DOHH2 (cell line): Measurements from ENCODE around the gene SMAD2.

Source experiments
- H3F3A ChIP-seq: fragments of 200-600 bp; sonication (generic), shearing (Covaris generic); 2 replicates; pipeline ENCODE4 v1.6.0; 2016; ENCODE audit warnings: antibody characterized with exemption, mild to moderate bottlenecking; ENCODE audit not compliant: control insufficient read depth, insufficient read depth
- H3K27ac ChIP-seq: fragments of 200-600 bp; sonication (generic); 2 replicates; pipeline ENCODE4 v1.5.1; 2014; ENCODE audit warnings: low read depth, mild to moderate bottlenecking, low read length, moderate library complexity
- H3K27me3 ChIP-seq: fragments of 200-600 bp; sonication (generic); 2 replicates; pipeline ENCODE4 v1.6.1; 2014; ENCODE audit warnings: mild to moderate bottlenecking, low read length, mixed read lengths; ENCODE audit not compliant: control insufficient read depth
- H3K36me3 ChIP-seq: fragments of 200-600 bp; sonication (generic); 2 replicates; pipeline ENCODE4 v1.6.1; 2014; ENCODE audit warnings: mild to moderate bottlenecking, low read length, moderate library complexity, mixed read lengths; ENCODE audit not compliant: control insufficient read depth
- H3K4me1 ChIP-seq: fragments of 200-600 bp; sonication (generic); 2 replicates; pipeline ENCODE4 v1.6.1; 2014; ENCODE audit warnings: mild to moderate bottlenecking, low read length, mixed read lengths; ENCODE audit not compliant: control insufficient read depth
- H3K4me2 ChIP-seq: fragments of 200-600 bp; sonication (generic); 2 replicates; pipeline ENCODE4 v1.6.0; 2014; ENCODE audit warnings: mild to moderate bottlenecking, low read length, moderate library complexity
- H3K4me3 ChIP-seq: fragments of 200-600 bp; sonication (generic); 2 replicates; pipeline ENCODE4 v1.5.1; 2014; ENCODE audit warnings: mild to moderate bottlenecking, low read length, mixed read lengths
- H3K79me2 ChIP-seq: fragments of 200-600 bp; sonication (generic); 2 replicates; pipeline ENCODE4 v1.6.1; 2014; ENCODE audit warnings: mild to moderate bottlenecking, low read length, mixed read lengths; ENCODE audit not compliant: control insufficient read depth
- H3K9me2 ChIP-seq: fragments of 200-600 bp; sonication (generic); replicated peaks from 2 replicates; pipeline ENCODE4 v1.6.1; 2014; ENCODE audit warnings: mild to moderate bottlenecking, low read length, mixed read lengths; ENCODE audit not compliant: control insufficient read depth
- H3K9me3 ChIP-seq: fragments of 200-600 bp; sonication (generic); 2 replicates; pipeline ENCODE4 v1.6.1; 2014; ENCODE audit warnings: antibody characterized with exemption, low read length, mixed read lengths; ENCODE audit not compliant: control insufficient read depth, insufficient read depth
- H4K20me1 ChIP-seq: fragments of 200-600 bp; sonication (generic); 2 replicates; pipeline ENCODE4 v1.6.0; 2014; ENCODE audit warnings: low read depth, mild to moderate bottlenecking, antibody characterized with exemption, low read length, moderate library complexity; ENCODE audit not compliant: control insufficient read depth, insufficient read depth
- EZH2phosphoT487 ChIP-seq: fragments of 200-600 bp; sonication (generic); IDR thresholded peaks from 2 replicates; pipeline ENCODE4 v1.6.1; 2017; ENCODE audit warnings: borderline replicate concordance, mild to moderate bottlenecking, antibody characterized with exemption, low read length, moderate library complexity, mixed read lengths
- TF ChIP-seq, protein P1 (sequence below): fragments of 200-600 bp; sonication (generic); IDR thresholded peaks from one replicate; pipeline ENCODE4 v1.5.1; 2014; ENCODE audit warnings: antibody characterized with exemption, mild to moderate bottlenecking, low read depth, low read length; ENCODE audit not compliant: poor library complexity, severe bottlenecking

SMAD2 gene

GRCh38 chr18:47799376-47799775 is 131.1 kb downstream of the SMAD2 start:
- Histone ChIP-seq H3K9me3 (no peaks in the 10 kb centered on the region), H3K36me3 (no peaks in the 10 kb centered on the region), H3K4me3 (no peak overlapping the region), H4K20me1 (no peaks in the 10 kb centered on the region), H3K4me1 (no peaks in the 10 kb centered on the region), H3K79me2 (no peaks in the 10 kb centered on the region), H3K27me3 (peaks cover 7% of the 10 kb centered on the region; the same call in 1 of the 2 replicates), H3K27ac (no peak overlapping the region), H3K9me2 (no peaks in the 10 kb centered on the region), H3K4me2 (no peak overlapping the region), H3F3A (no peaks in the 10 kb centered on the region)
- TF ChIP-seq, protein P1, sequence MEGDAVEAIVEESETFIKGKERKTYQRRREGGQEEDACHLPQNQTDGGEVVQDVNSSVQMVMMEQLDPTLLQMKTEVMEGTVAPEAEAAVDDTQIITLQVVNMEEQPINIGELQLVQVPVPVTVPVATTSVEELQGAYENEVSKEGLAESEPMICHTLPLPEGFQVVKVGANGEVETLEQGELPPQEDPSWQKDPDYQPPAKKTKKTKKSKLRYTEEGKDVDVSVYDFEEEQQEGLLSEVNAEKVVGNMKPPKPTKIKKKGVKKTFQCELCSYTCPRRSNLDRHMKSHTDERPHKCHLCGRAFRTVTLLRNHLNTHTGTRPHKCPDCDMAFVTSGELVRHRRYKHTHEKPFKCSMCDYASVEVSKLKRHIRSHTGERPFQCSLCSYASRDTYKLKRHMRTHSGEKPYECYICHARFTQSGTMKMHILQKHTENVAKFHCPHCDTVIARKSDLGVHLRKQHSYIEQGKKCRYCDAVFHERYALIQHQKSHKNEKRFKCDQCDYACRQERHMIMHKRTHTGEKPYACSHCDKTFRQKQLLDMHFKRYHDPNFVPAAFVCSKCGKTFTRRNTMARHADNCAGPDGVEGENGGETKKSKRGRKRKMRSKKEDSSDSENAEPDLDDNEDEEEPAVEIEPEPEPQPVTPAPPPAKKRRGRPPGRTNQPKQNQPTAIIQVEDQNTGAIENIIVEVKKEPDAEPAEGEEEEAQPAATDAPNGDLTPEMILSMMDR = no peak
- no peak for TF ChIP-seq EZH2phosphoT487

- Histone ChIP-seq H3K9me2 (no peaks in the 10 kb centered on the region), H3K9me3 (no peaks in the 10 kb centered on the region), H3K27me3 (peaks cover 7% of the 10 kb centered on the region; the same call in 1 of the 2 replicates), H3K4me2 (no peak overlapping the region), H3K36me3 (no peaks in the 10 kb centered on the region), H3F3A (no peaks in the 10 kb centered on the region), H3K79me2 (no peaks in the 10 kb centered on the region), H3K4me3 (no peak overlapping the region), H3K4me1 (no peaks in the 10 kb centered on the region), H3K27ac (no peak overlapping the region), H4K20me1 (no peaks in the 10 kb centered on the region)
- TF ChIP-seq, protein P1 = no peak
- TF ChIP-seq EZH2phosphoT487 = no peak
Measured at GRCh38 chr18:47798366-47798765, 132.1 kb downstream of the SMAD2 start.

DNA sequence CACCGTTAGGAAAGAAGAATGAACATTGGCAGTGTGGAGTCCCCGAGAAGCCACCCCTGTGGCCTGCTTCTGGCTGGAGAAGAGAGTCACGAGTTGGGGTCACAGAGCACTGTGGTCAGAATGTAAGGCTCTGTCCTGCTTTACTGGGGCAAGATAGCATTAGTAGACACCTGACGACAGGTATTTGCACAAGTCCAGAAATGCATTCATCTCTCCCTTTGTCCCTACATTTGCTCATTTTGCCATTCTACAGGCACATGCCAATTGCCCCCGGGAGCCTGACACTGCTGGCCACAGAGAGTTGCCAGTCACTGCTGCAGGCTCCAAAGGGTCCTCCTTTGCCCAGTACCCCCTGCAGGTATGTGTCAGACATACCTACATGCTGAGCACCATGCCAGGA is 133.3 kb downstream of the SMAD2 start:
- Histone ChIP-seq H3K79me2 (no peaks in the 10 kb centered on the region), H3K4me3 (no peak overlapping the region), H3K36me3 (no peaks in the 10 kb centered on the region), H3K4me2 (no peak overlapping the region), H3K4me1 (no peaks in the 10 kb centered on the region), H3K27ac (no peak overlapping the region), H3F3A (no peaks in the 10 kb centered on the region), H3K9me2 (no peaks in the 10 kb centered on the region), H4K20me1 (no peaks in the 10 kb centered on the region), H3K27me3 (peaks cover 4% of the 10 kb centered on the region; the same call in 1 of the 2 replicates), H3K9me3 (no peaks in the 10 kb centered on the region)
- TF ChIP-seq, protein P1 = no peak
- TF ChIP-seq EZH2phosphoT487 = no peak
